GM12875 (cell line): ENCODE data around the gene CCNF.

Source experiments
- H3K4me3 ChIP-seq: one replicate; pipeline ENCODE4 v1.5.1; 2011; ENCODE audit warnings: low read depth, low read length, control low read depth
- CTCF ChIP-seq: IDR thresholded peaks from 2 replicates; pipeline ENCODE4 v1.5.1; 2011; ENCODE audit warnings: low read depth, mild to moderate bottlenecking, control low read depth, inconsistent platforms, low read length, moderate library complexity, borderline replicate concordance; ENCODE audit not compliant: insufficient read depth

The CCNF gene

GRCh38 chr16:2490190-2491105, 61.2 kb downstream of the CCNF start:
- no peak for TF ChIP-seq CTCF
- H3K4me3 ChIP-seq, result no peak overlapping the region

- no peak overlapping the region for H3K4me3 ChIP-seq
- TF ChIP-seq CTCF, result no peak
Measured at GRCh38 chr16:2492292-2492691, 63.0 kb downstream of the CCNF start.

GRCh38 chr16:2493605-2494004, 64.4 kb downstream of the CCNF start:
- H3K4me3 ChIP-seq, result no peak overlapping the region
- TF ChIP-seq CTCF, result no peak

GRCh38 chr16:2494616-2495015, 65.4 kb downstream of the CCNF start:
- no peak for TF ChIP-seq CTCF
- no peak overlapping the region for H3K4me3 ChIP-seq

GRCh38 chr16:2495041-2495440, 65.8 kb downstream of the CCNF start:
- TF ChIP-seq CTCF, result no peak
- no peak overlapping the region for H3K4me3 ChIP-seq

GRCh38 chr16:2496223-2497115, 67.2 kb downstream of the CCNF start:
- no peak for TF ChIP-seq CTCF
- H3K4me3 ChIP-seq, result no peak overlapping the region
